ENCODE data around the gene SIGLEC6.
"Not testable (repeated sequence)": the region's sequence is repeated elsewhere in the genome, so short reads cannot be mapped to it uniquely, and the experiment has no call there.

The SIGLEC6 gene

GRCh38 chr19:51513968-51514367 is 17.5 kb downstream of the SIGLEC6 start:
- peaks cover 6% of the 10 kb centered on the region for H3K27me3 ChIP-seq (ENCODE audit: insufficient read depth, low read length)
- no peaks in the 10 kb centered on the region for H3K36me3 ChIP-seq (ENCODE audit: insufficient read depth, low read length)
- no peak overlapping the region for H3K4me3 ChIP-seq (ENCODE audit: low read length)
- no peaks in the 10 kb centered on the region for H3K4me1 ChIP-seq (ENCODE audit: insufficient read depth, low read length)
- no peaks in the 10 kb centered on the region for H3K9me3 ChIP-seq (ENCODE audit: low read length)
- H2AFZ ChIP-seq (ENCODE audit: low read depth, low read length) = no peak overlapping the region

- no peaks in the 10 kb centered on the region for H3K9me3 ChIP-seq (ENCODE audit: low read length)
- no peaks in the 10 kb centered on the region for H3K4me1 ChIP-seq (ENCODE audit: insufficient read depth, low read length)
- no peak overlapping the region for H3K4me3 ChIP-seq (ENCODE audit: low read length)
- no peaks in the 10 kb centered on the region for H3K36me3 ChIP-seq (ENCODE audit: insufficient read depth, low read length)
- H2AFZ ChIP-seq (ENCODE audit: low read depth, low read length) = no peak overlapping the region
- H3K27me3 ChIP-seq (ENCODE audit: insufficient read depth, low read length) = peaks cover 6% of the 10 kb centered on the region
Observed at GRCh38 chr19:51511353-51511752, 20.1 kb downstream of the SIGLEC6 start.

- H3K9me3 ChIP-seq (ENCODE audit: low read length) = no peaks in the 10 kb centered on the region
- no peaks in the 10 kb centered on the region for H3K36me3 ChIP-seq (ENCODE audit: insufficient read depth, low read length)
- peaks cover 12% of the 10 kb centered on the region for H3K27me3 ChIP-seq (ENCODE audit: insufficient read depth, low read length)
- H2AFZ ChIP-seq (ENCODE audit: low read depth, low read length) = no peak overlapping the region
- no peak overlapping the region for H3K4me3 ChIP-seq (ENCODE audit: low read length)
- H3K4me1 ChIP-seq (ENCODE audit: insufficient read depth, low read length) = no peaks in the 10 kb centered on the region
Observed at GRCh38 chr19:51509823-51510660, 21.4 kb downstream of the SIGLEC6 start.

- Histone ChIP-seq H3K36me3 (ENCODE audit: insufficient read depth, low read length) (no peaks in the 10 kb centered on the region), H2AFZ (ENCODE audit: low read depth, low read length) (no peak overlapping the region), H3K4me1 (ENCODE audit: insufficient read depth, low read length) (no peaks in the 10 kb centered on the region), H3K9me3 (ENCODE audit: low read length) (no peaks in the 10 kb centered on the region), H3K4me3 (ENCODE audit: low read length) (no peak overlapping the region), H3K27me3 (ENCODE audit: insufficient read depth, low read length) (peaks cover 16% of the 10 kb centered on the region)
Observed at GRCh38 chr19:51508059-51508733, 23.3 kb downstream of the SIGLEC6 start.

- no peaks in the 10 kb centered on the region for H3K9me3 ChIP-seq (ENCODE audit: low read length)
- H3K4me3 ChIP-seq (ENCODE audit: low read length) = no peak overlapping the region
- no peak overlapping the region for H2AFZ ChIP-seq (ENCODE audit: low read depth, low read length)
- H3K4me1 ChIP-seq (ENCODE audit: insufficient read depth, low read length) = no peaks in the 10 kb centered on the region
- H3K36me3 ChIP-seq (ENCODE audit: insufficient read depth, low read length) = no peaks in the 10 kb centered on the region
- peaks cover 16% of the 10 kb centered on the region for H3K27me3 ChIP-seq (ENCODE audit: insufficient read depth, low read length)
Observed at GRCh38 chr19:51507640-51508058, 23.8 kb downstream of the SIGLEC6 start.

- H2AFZ ChIP-seq (ENCODE audit: low read depth, low read length) = no peak overlapping the region
- H3K27me3 ChIP-seq (ENCODE audit: insufficient read depth, low read length) = peaks cover 20% of the 10 kb centered on the region
- no peak overlapping the region for H3K4me3 ChIP-seq (ENCODE audit: low read length)
- no peaks in the 10 kb centered on the region for H3K36me3 ChIP-seq (ENCODE audit: insufficient read depth, low read length)
- H3K4me1 ChIP-seq (ENCODE audit: insufficient read depth, low read length) = no peaks in the 10 kb centered on the region
- H3K9me3 ChIP-seq (ENCODE audit: low read length) = no peaks in the 10 kb centered on the region
Observed at GRCh38 chr19:51507192-51507591, 24.3 kb downstream of the SIGLEC6 start.

GRCh38 chr19:51505904-51506303 is 25.6 kb downstream of the SIGLEC6 start:
- Histone ChIP-seq H3K9me3 (ENCODE audit: low read length) (no peaks in the 10 kb centered on the region), H3K27me3 (ENCODE audit: insufficient read depth, low read length) (peaks cover 26% of the 10 kb centered on the region)

GRCh38 chr19:51503896-51504295 is 27.6 kb downstream of the SIGLEC6 start:
- no peak overlapping the region for H3K4me3 ChIP-seq (ENCODE audit: low read length)

More at GRCh38 chr19:51505904-51506303, 25.6 kb downstream of the SIGLEC6 start:
- Histone ChIP-seq H3K4me1 (ENCODE audit: insufficient read depth, low read length) (no peaks in the 10 kb centered on the region), H2AFZ (ENCODE audit: low read depth, low read length) (no peak overlapping the region), H3K4me3 (ENCODE audit: low read length) (no peak overlapping the region), H3K36me3 (ENCODE audit: insufficient read depth, low read length) (no peaks in the 10 kb centered on the region)

GRCh38 chr19:51503286-51503817 is 28.1 kb downstream of the SIGLEC6 start:
- no peaks in the 10 kb centered on the region for H3K9me3 ChIP-seq (ENCODE audit: low read length)
- no peaks in the 10 kb centered on the region for H3K4me1 ChIP-seq (ENCODE audit: insufficient read depth, low read length)
- no peaks in the 10 kb centered on the region for H3K36me3 ChIP-seq (ENCODE audit: insufficient read depth, low read length)
- no peak overlapping the region for H2AFZ ChIP-seq (ENCODE audit: low read depth, low read length)
- H3K27me3 ChIP-seq (ENCODE audit: insufficient read depth, low read length) = peaks cover 23% of the 10 kb centered on the region
- H3K4me3 ChIP-seq (ENCODE audit: low read length) = no peak overlapping the region

More at GRCh38 chr19:51503896-51504295, 27.6 kb downstream of the SIGLEC6 start:
- Histone ChIP-seq H3K36me3 (ENCODE audit: insufficient read depth, low read length) (no peaks in the 10 kb centered on the region), H3K9me3 (ENCODE audit: low read length) (no peaks in the 10 kb centered on the region), H3K27me3 (ENCODE audit: insufficient read depth, low read length) (peaks cover 23% of the 10 kb centered on the region), H3K4me1 (ENCODE audit: insufficient read depth, low read length) (no peaks in the 10 kb centered on the region), H2AFZ (ENCODE audit: low read depth, low read length) (no peak overlapping the region)

- no peaks in the 10 kb centered on the region for H3K36me3 ChIP-seq (ENCODE audit: insufficient read depth, low read length)
- H3K4me3 ChIP-seq (ENCODE audit: low read length) = no peak within 1 kb of the TSS
- H3K27me3 ChIP-seq (ENCODE audit: insufficient read depth, low read length) = peaks cover 24% of the 10 kb centered on the region
- no peak within 1 kb of the TSS for H2AFZ ChIP-seq (ENCODE audit: low read depth, low read length)
- no peaks in the 10 kb centered on the region for H3K4me1 ChIP-seq (ENCODE audit: insufficient read depth, low read length)
- no peaks in the 10 kb centered on the region for H3K9me3 ChIP-seq (ENCODE audit: low read length)
Observed at GRCh38 chr19:51501594-51502263, 29.7 kb downstream of the SIGLEC6 start, which contains the start of gene SIGLEC12. SIGLEC12 (minus strand) TSS chr19:51501800; CDS start chr19:51501733, 67 bp downstream.

GRCh38 chr19:51500931-51501330 is 30.5 kb downstream of the SIGLEC6 start:
- H3K4me3 ChIP-seq (ENCODE audit: low read length); H3K4me1 ChIP-seq (ENCODE audit: insufficient read depth, low read length); H3K9me3 ChIP-seq (ENCODE audit: low read length); H3K36me3 ChIP-seq (ENCODE audit: insufficient read depth, low read length); H2AFZ ChIP-seq (ENCODE audit: low read depth, low read length): not testable (repeated sequence)
- H3K27me3 ChIP-seq (ENCODE audit: insufficient read depth, low read length) = peaks cover 26% of the 10 kb centered on the region

GRCh38 chr19:51497666-51498065 is 33.8 kb downstream of the SIGLEC6 start:
- H3K9me3 ChIP-seq (ENCODE audit: low read length) = no peaks in the 10 kb centered on the region
- no peaks in the 10 kb centered on the region for H3K36me3 ChIP-seq (ENCODE audit: insufficient read depth, low read length)
- no peak overlapping the region for H3K4me3 ChIP-seq (ENCODE audit: low read length)
- H3K27me3 ChIP-seq (ENCODE audit: insufficient read depth, low read length) = peaks cover 18% of the 10 kb centered on the region
- no peak overlapping the region for H2AFZ ChIP-seq (ENCODE audit: low read depth, low read length)
- no peaks in the 10 kb centered on the region for H3K4me1 ChIP-seq (ENCODE audit: insufficient read depth, low read length)

GRCh38 chr19:51493776-51494175 is 37.7 kb downstream of the SIGLEC6 start:
- Histone ChIP-seq H3K9me3 (ENCODE audit: low read length) (no peaks in the 10 kb centered on the region), H3K4me3 (ENCODE audit: low read length) (no peak overlapping the region), H3K36me3 (ENCODE audit: insufficient read depth, low read length) (no peaks in the 10 kb centered on the region), H3K27me3 (ENCODE audit: insufficient read depth, low read length) (peaks cover 6% of the 10 kb centered on the region), H3K4me1 (ENCODE audit: insufficient read depth, low read length) (no peaks in the 10 kb centered on the region), H2AFZ (ENCODE audit: low read depth, low read length) (no peak overlapping the region)
